Coronary artery (tissue), 2 donors: ENCODE results near the gene CSNK1G3.

Experiments
- DNase-seq: peaks from one replicate; pipeline ENCODE4 v3.0.0-alpha.2; 2017; ENCODE audit warnings: low spot score
- H3K27ac ChIP-seq, 2 donors: fragments of 200-600 bp; sonication (generic); one replicate each; pipeline ENCODE4 v1.5.1; 2016 to 2019
- H3K4me3 ChIP-seq: fragments of 200-600 bp; sonication (generic); 2 replicates; pipeline ENCODE4 v1.5.1; 2016; ENCODE audit warnings: mild to moderate bottlenecking, moderate library complexity
- CTCF ChIP-seq: fragments of 200-600 bp; sonication (generic); IDR thresholded peaks from one replicate; pipeline ENCODE4 v1.5.1; 2019; ENCODE audit warnings: antibody characterized with exemption

CSNK1G3 gene

GRCh38 chr5:123540534-123540933, 28.6 kb downstream of the CSNK1G3 start:
- no peak for TF ChIP-seq CTCF

GRCh38 chr5:123543438-123543837, 31.5 kb downstream of the CSNK1G3 start:
- TF ChIP-seq CTCF = no peak
- no peak for DNase-seq
- Histone ChIP-seq H3K27ac (no peak overlapping the region), H3K4me3 (no peak overlapping the region)

More at GRCh38 chr5:123540534-123540933, 28.6 kb downstream of the CSNK1G3 start:
- DNase-seq = no peak
- no peak overlapping the region for H3K4me3 ChIP-seq
- no peak overlapping the region for H3K27ac ChIP-seq

- no peak for TF ChIP-seq CTCF
- DNase-seq = no peak
- Histone ChIP-seq H3K4me3 (no peak overlapping the region), H3K27ac (no peak overlapping the region)
These were observed 33.5 kb downstream of the CSNK1G3 start for GRCh38 chr5:123545506-123545905.

- no peak for TF ChIP-seq CTCF
- no peak for DNase-seq
- H3K4me3 ChIP-seq = no peak overlapping the region
- no peak overlapping the region for H3K27ac ChIP-seq
These were observed 34.7 kb downstream of the CSNK1G3 start for GRCh38 chr5:123546657-123547056.

DNA sequence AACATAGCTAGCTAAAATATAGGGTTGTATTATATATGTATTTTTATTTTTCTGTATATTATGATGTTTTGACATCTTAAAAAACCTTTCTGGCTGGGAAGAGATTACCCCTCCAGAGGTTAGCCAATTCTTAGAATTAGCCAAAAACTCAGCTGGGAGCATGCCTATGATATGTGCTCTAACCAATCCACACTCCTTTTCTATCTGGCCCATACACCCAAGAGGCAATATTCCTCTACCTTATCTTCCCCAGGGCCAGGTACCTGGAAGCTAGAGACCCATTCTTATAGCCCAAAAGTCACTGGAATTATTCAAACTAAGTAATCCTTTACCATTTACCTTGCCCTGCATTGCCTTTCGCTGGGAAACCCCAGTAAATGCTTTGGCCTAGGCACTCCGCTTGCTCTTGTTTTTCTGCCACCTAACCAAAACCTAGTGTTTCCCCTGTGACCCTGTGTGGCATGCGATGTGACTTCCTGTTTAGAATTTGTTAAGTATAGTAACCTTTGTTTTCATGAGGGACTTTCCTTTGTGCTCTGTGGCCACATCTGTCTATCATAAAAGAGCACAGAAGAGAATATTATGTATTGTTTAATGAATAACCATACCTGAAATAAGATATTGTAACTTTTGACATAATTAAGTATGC, 37.4 kb downstream of the CSNK1G3 start:
- H3K27ac ChIP-seq = no peak overlapping the region
- no peak for TF ChIP-seq CTCF
- H3K4me3 ChIP-seq = no peak overlapping the region
- no peak for DNase-seq

GRCh38 chr5:123554601-123555000, 42.6 kb downstream of the CSNK1G3 start:
- no peak for TF ChIP-seq CTCF
- H3K27ac ChIP-seq = no peak overlapping the region
- H3K4me3 ChIP-seq = no peak overlapping the region
- DNase-seq = no peak

GRCh38 chr5:123557907-123558306, 45.9 kb downstream of the CSNK1G3 start:
- Histone ChIP-seq H3K4me3 (no peak overlapping the region), H3K27ac (no peak overlapping the region)
- no peak for TF ChIP-seq CTCF
- DNase-seq = no peak
